PC-3 (cell line): ENCODE data around the gene NFYB.

Experiments used
- CTCF ChIP-seq: fragments of 300-600 bp; sonication (generic); conservative IDR thresholded peaks from 2 replicates; pipeline ENCODE4 v1.5.1; 2017; ENCODE audit warnings: antibody characterized with exemption, low read depth, mild to moderate bottlenecking, low read length
- EZH2 ChIP-seq: fragments of 300-600 bp; sonication (generic); IDR thresholded peaks from one replicate; pipeline ENCODE4 v1.6.1; 2017; ENCODE audit warnings: antibody characterized with exemption, mild to moderate bottlenecking, low read length; ENCODE audit not compliant: unreplicated experiment

GRCh38 chr12:104150416-104150815, 12.4 kb upstream of the NFYB start:
- TF ChIP-seq CTCF (no peak), EZH2 (no peak)
